Loucy (cell line): ENCODE measurements around the gene IGF2R.

Experiments
- CTCF ChIP-seq: fragments of 200-600 bp; sonication (generic); conservative IDR thresholded peaks from 2 replicates; pipeline ENCODE4 v1.5.1; 2014; ENCODE audit warnings: mild to moderate bottlenecking, antibody characterized with exemption, low read length
- EZH2phosphoT487 ChIP-seq: fragments of 200-600 bp; IDR thresholded peaks from 2 replicates; pipeline ENCODE4 v1.6.1; 2018; ENCODE audit warnings: antibody characterized with exemption, mild to moderate bottlenecking, moderate library complexity, borderline replicate concordance

- TF ChIP-seq CTCF = no peak
- TF ChIP-seq EZH2phosphoT487 = no peak
Measured at GRCh38 chr6:160118620-160119229, 149.8 kb downstream of the IGF2R start.
